Measurements from ENCODE around the gene SIGLECL1.

DNA sequence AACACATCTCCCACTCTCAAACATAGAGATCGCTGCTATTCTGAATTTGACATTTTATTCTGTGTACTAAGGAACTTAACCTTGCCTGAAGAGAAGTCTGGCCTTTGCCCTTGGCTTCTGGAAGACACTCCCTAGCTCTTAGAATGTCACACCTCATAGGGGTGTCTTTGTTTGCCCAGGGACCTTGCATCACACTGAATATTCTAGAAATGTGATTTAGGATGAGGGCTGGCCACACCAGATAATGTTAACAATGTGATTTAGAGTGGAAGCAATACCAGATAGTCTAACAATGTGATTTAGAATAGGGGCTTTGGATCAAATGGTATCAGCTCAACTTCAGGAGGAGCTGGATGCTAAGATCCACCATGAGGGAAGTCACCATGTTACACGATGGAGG, 6.6 kb downstream of the SIGLECL1 start:
- TF ChIP-seq GATA1 (IDR thresholded peaks at IDR 0.05; ENCODE audit: low read depth, low read length) (no peak), POLR2A (IDR thresholded peaks at IDR 0.05; ENCODE audit: low read length) (no peak)
